Measurements from ENCODE around the gene TSC22D2.
A peak's percentile ranks its signal among the peaks of the same experiment; 100 is the strongest.

Gene TSC22D2

GRCh38 chr3:150408221-150409124 lies at the start of gene TSC22D2:
Gene TSC22D2 (plus strand): TSS chr3:150408298. CDS start chr3:150409351, 1,053 bp downstream.
- DNase-seq (ENCODE audit: low spot score), result peak; percentile 95

- peak; percentile 50 for DNase-seq (ENCODE audit: low spot score)
Observed at GRCh38 chr3:150359381-150359780, 48.7 kb upstream of the TSC22D2 start.

- no peak for DNase-seq (ENCODE audit: low spot score)
Observed at GRCh38 chr3:150360966-150361365, 47.1 kb upstream of the TSC22D2 start.

- no peak for DNase-seq (ENCODE audit: low spot score)
Observed at GRCh38 chr3:150362515-150363302, 45.4 kb upstream of the TSC22D2 start.

GRCh38 chr3:150363420-150363819 lies 44.7 kb upstream of the TSC22D2 start:
- DNase-seq (ENCODE audit: low spot score), result no peak

GRCh38 chr3:150365132-150365604 lies 42.9 kb upstream of the TSC22D2 start:
- peak; percentile 22 for DNase-seq (ENCODE audit: low spot score)

GRCh38 chr3:150367757-150368156 lies 40.3 kb upstream of the TSC22D2 start:
- no peak for DNase-seq (ENCODE audit: low spot score)

GRCh38 chr3:150370122-150370602 lies 37.9 kb upstream of the TSC22D2 start:
- peak; percentile 88 for DNase-seq (ENCODE audit: low spot score)

- DNase-seq (ENCODE audit: low spot score), result no peak
Observed at GRCh38 chr3:150370999-150371398, 37.1 kb upstream of the TSC22D2 start.

- peak; percentile 75 for DNase-seq (ENCODE audit: low spot score)
Observed at GRCh38 chr3:150371741-150372254, 36.3 kb upstream of the TSC22D2 start.

GRCh38 chr3:150372320-150372719 lies 35.8 kb upstream of the TSC22D2 start:
- no peak for DNase-seq (ENCODE audit: low spot score)

- no peak for DNase-seq (ENCODE audit: low spot score)
Observed at GRCh38 chr3:150372722-150373121, 35.4 kb upstream of the TSC22D2 start.

- DNase-seq (ENCODE audit: low spot score), result no peak
Observed at GRCh38 chr3:150373234-150373875, 34.7 kb upstream of the TSC22D2 start.

- no peak for DNase-seq (ENCODE audit: low spot score)
Observed at GRCh38 chr3:150374975-150375374, 33.1 kb upstream of the TSC22D2 start.

GRCh38 chr3:150376001-150376848 lies 31.9 kb upstream of the TSC22D2 start:
- DNase-seq (ENCODE audit: low spot score), result peak; percentile 62

- no peak for DNase-seq (ENCODE audit: low spot score)
Observed at GRCh38 chr3:150377601-150378300, 30.3 kb upstream of the TSC22D2 start.

GRCh38 chr3:150378301-150378748 lies 29.8 kb upstream of the TSC22D2 start:
- no peak for DNase-seq (ENCODE audit: low spot score)

GRCh38 chr3:150379469-150379868 lies 28.6 kb upstream of the TSC22D2 start:
- DNase-seq (ENCODE audit: low spot score), result no peak

- no peak for DNase-seq (ENCODE audit: low spot score)
Observed at GRCh38 chr3:150384296-150385212, 23.5 kb upstream of the TSC22D2 start.

Data from AG20443 (cell line).